Measurements from ENCODE around the gene CCDC187. TPM values are rescaled to one million over a fixed set of nuclear protein-coding genes. Genes with fewer than 3 reads are reported as not detected.

The CCDC187 gene
- total and polyA plus RNA-seq, 2 of the 13 experiments (the other 11 are each of a cell fraction or from before 2014, with no cell fraction given), result 0.03 to 0.13 TPM

GRCh38 chr9:136255896-136256890, 47.7 kb downstream of the CCDC187 start:
- in situ Hi-C loops (cut with HindIII; ENCODE audit: extremely low pct_ligation_motif_present, low pct_unique_long_range_greater_than_20kb) (loop anchor here (25.0 kb wide), 1 partner anchor 269 kb away; no protein-coding TSS in a partner anchor), intact Hi-C loops (cut with micrococcal nuclease; ENCODE audit: unreplicated experiment) (no loop called here)
- no peak overlapping the region for H2AFZ ChIP-seq (ENCODE audit: low read length)
- no peak overlapping the region for H3K9ac ChIP-seq (ENCODE audit: insufficient read depth, low read depth, low read length)
- H3K27ac ChIP-seq (ENCODE audit: extremely low read length, insufficient read depth, low read length), result no peak overlapping the region
- no peak for DNase-seq (ENCODE audit: low spot score)
- TF ChIP-seq ZNF275 (CRISPR knock-in tag; IDR thresholded peaks at IDR 0.05; ENCODE audit: borderline replicate concordance) (no peak), ZNF883 (CRISPR knock-in tag; IDR thresholded peaks at IDR 0.05; ENCODE audit: not compliant biosample characterization) (no peak), CTCF (CRISPR knock-in tag; IDR thresholded peaks at IDR 0.05) (peak; percentile 34; the same call in 1 of the 2 replicates), GATA4 (IDR thresholded peaks at IDR 0.05; ENCODE audit: borderline replicate concordance, low read depth) (no peak), STAG1 (CRISPR knock-in tag; IDR thresholded peaks at IDR 0.05) (0 out of 2 replicates have a peak, but pooled peaks have one; percentile 8)
- ChIA-PET CTCF (ENCODE audit: low intra/inter-chr PET ratio, low total read pairs) (no interaction called here), POLR2A (no interaction called here)
- H3K4me2 ChIP-seq (ENCODE audit: low read depth, low read length), result no peak overlapping the region
- FAIRE-seq, result no peak
- ATAC-seq, result peak; percentile 47
- no peaks in the 10 kb centered on the region for H3K9me3 ChIP-seq (ENCODE audit: low read length)
- 24% methylated on average over 8 of the region's 28 CpGs for WGBS (ENCODE audit: low lambda C conversion rate)
- peaks cover 39% of the 10 kb centered on the region for H3K4me1 ChIP-seq (ENCODE audit: insufficient read depth, low read length)
- H3K4me3 ChIP-seq (replicated peaks in 1 of 3; ENCODE audit: insufficient read depth in 1 of 3, low read depth in 2 of 3, low read length in 3 of 3), result no peak overlapping the region
- H3K27me3 ChIP-seq (ENCODE audit: control insufficient read depth in 1 of 2, insufficient read depth in 2 of 2, low read length in 2 of 2), result peaks cover 15 to 84% of the 10 kb centered on the region in 2 experiments
- no peaks in the 10 kb centered on the region for H4K20me1 ChIP-seq (ENCODE audit: insufficient read depth, low read length)
- no peaks in the 10 kb centered on the region for H3K36me3 ChIP-seq (replicated peaks in 1 of 2; ENCODE audit: control insufficient read depth in 1 of 2, insufficient read depth in 2 of 2, low read length in 2 of 2)
- BruUV-seq (replicated peaks), result no TSS peak
- H3K79me2 ChIP-seq (ENCODE audit: insufficient read depth, low read length), result no peaks in the 10 kb centered on the region
